H1 (cell line): ENCODE results near the gene PRRG3. TPM values are rescaled to one million over a fixed set of nuclear protein-coding genes. Genes with fewer than 3 reads are reported as not detected.

Experiments
- CTCF ChIA-PET: fragments of 300-600 bp; sonication (Branson Sonifier 250); formaldehyde crosslinking; loops from one replicate; lab custom pipeline; 2021; ENCODE audit not compliant: partially characterized antibody; lab: Charles Lee
- POLR2A ChIA-PET: fragments of 300-600 bp; sonication (Branson Sonifier 250); formaldehyde crosslinking; loops from one replicate; lab custom pipeline; 2021; ENCODE audit warnings: inconsistent platforms; ENCODE audit not compliant: partially characterized antibody; lab: Charles Lee
- DNase-seq, 2 experiments: peaks; one replicate each; pipeline versions ENCODE4 v3.0.0 to v3.0.0-alpha.2; 2010 to 2022; ENCODE audit warnings: low spot score in 2 of 2, low read depth in 1 of 2, mixed read lengths in 1 of 2
- FAIRE-seq: peaks from 2 replicates; lab custom pipeline; 2011; peaks lifted over from hg19 to GRCh38; lab: Jason Lieb, UNC
- H2AFZ ChIP-seq: 2 replicates; pipeline ENCODE4 v1.8.1; 2012; ENCODE audit warnings: low read length, inconsistent platforms
- H2AK5ac ChIP-seq: 2 replicates; pipeline ENCODE4 v1.6.1; 2013; ENCODE audit warnings: low read depth, low read length
- H2BK120ac ChIP-seq: replicated peaks from 2 replicates; pipeline ENCODE3; 2013; ENCODE audit warnings: low read depth, low read length, inconsistent platforms
- H2BK12ac ChIP-seq: 2 replicates; pipeline ENCODE4 v1.6.1; 2013; ENCODE audit warnings: low read depth, low read length
- H2BK15ac ChIP-seq: 2 replicates; pipeline ENCODE4 v1.6.1; 2013; ENCODE audit warnings: low read length
- H2BK20ac ChIP-seq: 2 replicates; pipeline ENCODE4 v1.6.1; 2013; ENCODE audit warnings: low read length
- H2BK5ac ChIP-seq: 2 replicates; pipeline ENCODE4 v1.6.1; 2013; ENCODE audit warnings: low read depth, low read length
- H3K14ac ChIP-seq: 2 replicates; pipeline ENCODE4 v1.6.1; 2013; ENCODE audit warnings: inconsistent platforms; ENCODE audit not compliant: insufficient read length
- H3K18ac ChIP-seq: 2 replicates; pipeline ENCODE4 v1.6.1; 2013; ENCODE audit warnings: low read length; ENCODE audit errors: extremely low read depth
- H3K23ac ChIP-seq: 2 replicates; pipeline ENCODE4 v1.6.1; 2013; ENCODE audit warnings: inconsistent platforms; ENCODE audit not compliant: insufficient read length
- H3K23me2 ChIP-seq: 2 replicates; pipeline ENCODE4 v1.6.1; 2013; ENCODE audit warnings: low read depth, low read length
- H3K27ac ChIP-seq: 2 replicates; pipeline ENCODE4 v1.6.1; 2011; ENCODE audit warnings: low read depth, low read length, inconsistent platforms
- H3K27me3 ChIP-seq, 4 experiments: replicated peaks in 1 of 4; 1 replicate in 1 of 4; 2 replicates in 3 of 4; pipeline versions ENCODE4 v1.6.1 to v1.8.1; 2011 to 2013; ENCODE audit warnings: low read length in 3 of 4, mild to moderate bottlenecking in 3 of 4, inconsistent platforms in 2 of 4, mixed read lengths in 2 of 4, moderate library complexity in 1 of 4; ENCODE audit not compliant: control insufficient read depth in 3 of 4, insufficient read depth in 3 of 4; ENCODE audit errors: extremely low read depth in 1 of 4
- H3K36me3 ChIP-seq, 4 experiments: 2 replicates each; pipeline versions ENCODE4 v1.6.1 to v1.8.1; 2011 to 2013; ENCODE audit warnings: mild to moderate bottlenecking in 4 of 4, low read length in 3 of 4, moderate library complexity in 2 of 4, control low read depth in 1 of 4, inconsistent platforms in 1 of 4; ENCODE audit not compliant: insufficient read depth in 4 of 4, control insufficient read depth in 2 of 4
- H3K4ac ChIP-seq: replicated peaks from 2 replicates; pipeline ENCODE3; 2013; ENCODE audit warnings: low read length, low read depth, mixed read lengths, inconsistent platforms; ENCODE audit not compliant: insufficient read length
- H3K4me1 ChIP-seq, 4 experiments: replicated peaks in 1 of 4; 1 replicate in 1 of 4; 2 replicates in 3 of 4; pipeline versions ENCODE4 v1.6.1 to v1.8.1; 2011 to 2013; ENCODE audit warnings: low read length in 3 of 4, inconsistent platforms in 2 of 4, mixed read lengths in 1 of 4; ENCODE audit not compliant: insufficient read depth in 4 of 4, control insufficient read depth in 3 of 4
- H3K4me2 ChIP-seq, 2 experiments: 2 replicates each; pipeline versions ENCODE4 v1.6.1 to v1.8.1; 2011 to 2013; ENCODE audit warnings: low read depth in 2 of 2, low read length in 2 of 2, control low read depth in 1 of 2, inconsistent platforms in 1 of 2, mild to moderate bottlenecking in 1 of 2; ENCODE audit not compliant: insufficient read depth in 1 of 2
- H3K4me3 ChIP-seq, 4 experiments: fragments of 200-600, 300-600 bp in 1 of 4; sonication (generic), shearing (Covaris generic), sonication (Bioruptor Twin) in 1 of 4; 2 replicates each; pipeline versions ENCODE4 v1.5.1 to v1.8.1; 2011 to 2016; ENCODE audit warnings: low read length in 4 of 4, low read depth in 3 of 4, control low read depth in 2 of 4, inconsistent platforms in 2 of 4, mild to moderate bottlenecking in 2 of 4, mixed read lengths in 1 of 4, moderate library complexity in 1 of 4; ENCODE audit not compliant: insufficient read depth in 2 of 4; ENCODE audit errors: extremely low read depth in 1 of 4
- H3K56ac ChIP-seq: replicated peaks from 2 replicates; pipeline ENCODE3; 2013; ENCODE audit warnings: low read depth, mild to moderate bottlenecking, mixed read lengths, low read length, inconsistent platforms; ENCODE audit not compliant: insufficient read length
- H3K79me1 ChIP-seq: 2 replicates; pipeline ENCODE4 v1.6.1; 2013; ENCODE audit warnings: low read depth, low read length, control low read depth
- H3K79me2 ChIP-seq, 2 experiments: 2 replicates each; pipeline versions ENCODE4 v1.6.1 to v1.8.1; 2012 to 2013; ENCODE audit warnings: low read length in 2 of 2, mild to moderate bottlenecking in 2 of 2, inconsistent platforms in 1 of 2; ENCODE audit not compliant: insufficient read depth in 2 of 2, control insufficient read depth in 1 of 2
- H3K9ac ChIP-seq, 4 experiments: replicated peaks in 1 of 4; 1 replicate in 1 of 4; 2 replicates in 3 of 4; pipeline versions ENCODE4 v1.6.1 to v1.8.1; 2011 to 2013; ENCODE audit warnings: low read depth in 3 of 4, low read length in 3 of 4, control low read depth in 2 of 4, mild to moderate bottlenecking in 2 of 4, moderate library complexity in 2 of 4, inconsistent platforms in 1 of 4; ENCODE audit errors: extremely low read depth in 1 of 4
- H3K9me3 ChIP-seq, 2 experiments: 2 replicates each; pipeline versions ENCODE4 v1.6.1 to v1.8.1; 2012 to 2013; ENCODE audit warnings: mild to moderate bottlenecking in 2 of 2, moderate library complexity in 2 of 2, control low read depth in 1 of 2, inconsistent platforms in 1 of 2, low read depth in 1 of 2, low read length in 1 of 2, mixed read lengths in 1 of 2; ENCODE audit not compliant: insufficient read depth in 2 of 2
- H4K20me1 ChIP-seq, 2 experiments: replicated peaks in 1 of 2; 2 replicates each; pipeline versions ENCODE3 to v1.8.1; 2011 to 2013; ENCODE audit warnings: inconsistent platforms in 2 of 2, low read length in 2 of 2, mild to moderate bottlenecking in 1 of 2; ENCODE audit not compliant: insufficient read depth in 2 of 2, control insufficient read depth in 1 of 2
- H4K5ac ChIP-seq: 2 replicates; pipeline ENCODE4 v1.6.1; 2013; ENCODE audit warnings: low read length, low read depth, mixed read lengths, inconsistent platforms; ENCODE audit not compliant: insufficient read length
- H4K8ac ChIP-seq: 2 replicates; pipeline ENCODE4 v1.8.0; 2013; ENCODE audit warnings: mild to moderate bottlenecking, moderate library complexity, low read length, inconsistent platforms; ENCODE audit not compliant: insufficient read depth; ENCODE audit errors: extremely low read depth
- H4K91ac ChIP-seq: replicated peaks from 2 replicates; pipeline ENCODE3; 2013; ENCODE audit warnings: low read length, mixed read lengths, inconsistent platforms; ENCODE audit not compliant: insufficient read length
- ATF3 ChIP-seq: IDR thresholded peaks from 2 replicates; pipeline ENCODE4 v1.6.1; 2011; ENCODE audit warnings: low read depth, mild to moderate bottlenecking, low read length; ENCODE audit not compliant: insufficient read depth
- CBX8 ChIP-seq: fragments of 300-800, 300-1000 bp; sonication (generic); IDR thresholded peaks from 2 replicates; pipeline ENCODE4 v1.7.1; 2016; ENCODE audit warnings: low read depth, low read length, borderline replicate concordance
- E2F6 ChIP-seq: IDR thresholded peaks from 2 replicates; pipeline ENCODE4 v1.6.1; 2012; ENCODE audit warnings: inconsistent platforms
- EZH2 ChIP-seq: fragments of 200-600 bp; sonication (generic); IDR thresholded peaks from 2 replicates; pipeline ENCODE4 v1.7.1; 2012; ENCODE audit warnings: low read depth, mild to moderate bottlenecking, moderate library complexity, low read length, inconsistent platforms; ENCODE audit not compliant: severe bottlenecking
- GTF2F1 ChIP-seq: IDR thresholded peaks from 2 replicates; pipeline ENCODE4 v1.6.1; 2012; ENCODE audit warnings: low read depth, low read length, improper control_type of control experiment, borderline replicate concordance
- NRF1 ChIP-seq: IDR thresholded peaks from 2 replicates; pipeline ENCODE4 v1.6.1; 2011; ENCODE audit warnings: mild to moderate bottlenecking, low read depth, low read length, improper control_type of control experiment
- RAD21 ChIP-seq, 2 experiments: IDR thresholded peaks in 1 of 2; conservative IDR thresholded peaks in 1 of 2; 2 replicates each; pipeline ENCODE4 v1.6.1; 2011; ENCODE audit warnings: low read depth in 2 of 2, low read length in 2 of 2, improper control_type of control experiment in 1 of 2, inconsistent platforms in 1 of 2, mild to moderate bottlenecking in 1 of 2, moderate library complexity in 1 of 2
- RNF2 ChIP-seq: fragments of 200-900, 300-1000 bp; sonication (generic); IDR thresholded peaks from 2 replicates; pipeline ENCODE4 v1.7.1; 2016; ENCODE audit warnings: borderline replicate concordance, low read depth, mild to moderate bottlenecking, antibody characterized with exemption, low read length; ENCODE audit not compliant: poor library complexity, severe bottlenecking; ENCODE audit errors: missing control alignments
- SIN3A ChIP-seq, 2 experiments: IDR thresholded peaks in 1 of 2; conservative IDR thresholded peaks in 1 of 2; 2 replicates each; pipeline ENCODE4 v1.6.1; 2011 to 2012; ENCODE audit warnings: low read length in 2 of 2, improper control_type of control experiment in 1 of 2, low read depth in 1 of 2, mild to moderate bottlenecking in 1 of 2
- TCF12 ChIP-seq: IDR thresholded peaks from 2 replicates; pipeline ENCODE4 v1.6.1; 2011; ENCODE audit warnings: low read depth, mild to moderate bottlenecking, low read length
- WGBS, 2 experiments: shearing (Covaris generic) in 1 of 2; methylation state at CpG; one replicate each; pipeline versions ENCODE4 v1.1.6 to v1.1.7; 2013 to 2015; ENCODE audit warnings: low lambda C conversion rate in 2 of 2, mixed read lengths in 2 of 2, inconsistent platforms in 1 of 2, low coverage in 1 of 2, missing lambda C conversion rate in 1 of 2; ENCODE audit not compliant: insufficient replicate concordance in 2 of 2, insufficient coverage in 1 of 2, insufficient read length in 1 of 2; ENCODE audit errors: extremely low coverage in 1 of 2, missing lambda C conversion rate in 1 of 2; 5-methylcytosine and 5-hydroxymethylcytosine counted together
- polyA plus RNA-seq, 7 experiments: library from polyadenylated mRNA; depleted of rRNA in 3 of 7; stranded (reverse) in 5 of 7; unstranded in 2 of 7; fragments of >200 nt in 5 of 7; fragments of 200-250 nt in 2 of 7; gene quantifications; 1 replicate in 5 of 7; 2 replicates in 1 of 7; 4 replicates in 1 of 7; pipeline versions ENCODE4 v1.2.1 to v1.2.3, GENCODE V29; 2011 to 2013; ENCODE audit warnings: missing spikeins in 2 of 7, mixed read lengths in 2 of 7
- total RNA-seq: library from RNA; stranded (reverse); fragmentation: NEBNext Ultra II Directional; extraction: Animal tissue kit (Norgen Biotek cat#: 25700); gene quantifications from 2 replicates; pipeline ENCODE4 v1.2.1, GENCODE V29; 2021

PRRG3 gene
- total and polyA plus RNA-seq, 2 of the 8 experiments (the other 6 are each of a cell fraction or from before 2014, with no cell fraction given) = 4.2 to 5.4 TPM

DNA sequence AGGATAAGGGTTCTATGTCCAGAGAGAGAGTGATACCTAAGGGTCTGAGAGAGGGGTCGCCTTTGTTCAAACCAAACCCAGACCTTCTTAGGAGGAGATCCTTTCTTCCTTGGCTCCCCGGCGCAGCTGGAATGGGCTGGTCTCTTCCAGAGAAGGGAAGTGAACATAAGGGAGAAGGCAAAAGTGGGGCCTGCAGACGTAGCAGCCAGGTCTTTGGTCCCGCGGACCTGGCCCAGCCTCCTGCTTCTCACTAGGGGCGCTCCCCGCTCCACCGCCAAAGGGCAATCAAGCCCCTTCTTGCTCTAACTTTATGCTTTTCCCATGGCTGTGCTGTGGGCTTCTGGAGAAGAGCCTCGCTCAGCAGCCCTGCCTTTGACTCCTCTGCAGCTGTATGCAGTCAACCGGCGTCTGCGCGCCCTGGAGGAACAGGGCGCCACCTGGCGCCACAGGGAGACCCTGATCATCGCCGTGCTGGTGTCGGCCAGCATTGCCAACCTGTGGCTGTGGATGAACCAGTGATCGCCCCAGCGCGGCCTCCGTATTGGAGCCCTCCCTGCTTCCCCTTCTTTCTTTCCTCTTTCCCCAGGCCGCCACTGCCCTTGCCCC lies 27.1 kb downstream of the PRRG3 start:
- Histone ChIP-seq H3K27ac (no peak overlapping the region), H3K4me3 (no peak overlapping the region), H3K9me3 (no peaks in the 10 kb centered on the region), H3K9ac (no peak overlapping the region), H3K79me1 (no peaks in the 10 kb centered on the region), H3K4me2 (no peak overlapping the region), H3K14ac (no peak overlapping the region), H3K36me3 (no peaks in the 10 kb centered on the region), H3K23me2 (no peaks in the 10 kb centered on the region), H2BK20ac (no peak overlapping the region), H2AFZ (no peak overlapping the region), H4K5ac (no peak overlapping the region), H2BK5ac (no peak overlapping the region), H3K4me1 (peaks cover 0 to 6% (median 4%) of the 10 kb centered on the region in 4 experiments; a peak in 2 of 7 replicates), H4K8ac (peak overlapping the region; percentile 41; the same call in 1 of the 2 replicates), H3K4ac (no peak overlapping the region), H2AK5ac (no peak overlapping the region), H2BK120ac (no peak overlapping the region), H4K91ac (no peak overlapping the region), H2BK15ac (no peak overlapping the region), H4K20me1 (no peaks in the 10 kb centered on the region), H3K79me2 (no peaks in the 10 kb centered on the region), H3K23ac (no peak overlapping the region), H3K27me3 (peaks cover 0 to 4% (median 0%) of the 10 kb centered on the region in 4 experiments; a peak in 3 of 7 replicates), H2BK12ac (no peak overlapping the region), H3K18ac (no peak overlapping the region), H3K56ac (no peak overlapping the region)
- ChIA-PET POLR2A (no interaction called here), CTCF (interaction anchor here (0.7 to 2.0 kb wide), 8 partner anchors 8 to 920 kb away, joined by 3 to 9 read pairs (median 4); no protein-coding TSS in a partner anchor)
- 21% methylated on average over 13 of the region's 24 CpGs; no CpG with 5 or more reads in 1 of the 2 experiments for WGBS, 2 experiments
- FAIRE-seq (no peak), DNase-seq (peak; percentile 43 to 68)
- TF ChIP-seq RNF2 (no peak), RAD21 (IDR thresholded peaks at IDR 0.05 in 1 of 2, conservative IDR thresholded peaks at IDR 0.05 in 1 of 2; ENCODE audit: low read depth in 2 of 2, low read length in 2 of 2) (peak; percentile 50 to 63), SIN3A (conservative IDR thresholded peaks at IDR 0.05 in 1 of 2, IDR thresholded peaks at IDR 0.05 in 1 of 2; ENCODE audit: low read depth in 1 of 2, low read length in 2 of 2) (no peak), E2F6 (no peak), GTF2F1 (no peak), CBX8 (no peak), ATF3 (no peak), NRF1 (no peak), EZH2 (no peak), TCF12 (no peak)
